B cell (primary cell): Measurements from ENCODE around the gene CD40. TPM values are rescaled to one million over a fixed set of nuclear protein-coding genes. Genes with fewer than 3 reads are reported as not detected.

ENCODE experiments used
- ATAC-seq: fragments of 200-7000 bp; cut with Tn5 transposase; one replicate; pipeline ENCODE4 v1.10.0; 2021; ENCODE audit warnings: low read depth, mild to moderate bottlenecking, moderate number of reproducible peaks, moderate library complexity
- CTCF ChIA-PET: fragments of 350-600 bp; sonication (Branson Sonifier 250); formaldehyde crosslinking; loops from one replicate; lab custom pipeline; 2021; ENCODE audit warnings: antibody characterized with exemption, inconsistent platforms; lab: Charles Lee
- POLR2A ChIA-PET: fragments of 350-600 bp; sonication (Branson Sonifier 250); formaldehyde crosslinking; loops from one replicate; lab custom pipeline; 2021; ENCODE audit warnings: antibody characterized with exemption; lab: Charles Lee
- DNase-seq: peaks from one replicate; pipeline ENCODE4 v3.0.0; 2013
- H2AFZ ChIP-seq: 2 replicates; pipeline ENCODE4 v1.6.1; 2012; ENCODE audit warnings: mild to moderate bottlenecking, low read depth, low read length; ENCODE audit not compliant: insufficient read depth, poor library complexity, severe bottlenecking
- H3K27ac ChIP-seq, 2 donors: 1 replicate in 1 of 2; 2 replicates in 1 of 2; pipeline ENCODE4 v1.5.1; 2012 to 2013; ENCODE audit warnings: low read length in 2 of 2, mild to moderate bottlenecking in 2 of 2, moderate library complexity in 1 of 2
- H3K27me3 ChIP-seq, 4 experiments: fragments of 200-600 bp in 1 of 4; sonication (generic) in 1 of 4; replicated peaks in 1 of 4; 1 replicate in 2 of 4; 2 replicates in 2 of 4; pipeline versions ENCODE4 v1.6.1 to v1.7.0; 2013 to 2016; ENCODE audit warnings: low read length in 3 of 4, mild to moderate bottlenecking in 2 of 4, mixed read lengths in 1 of 4, moderate library complexity in 1 of 4; ENCODE audit not compliant: insufficient read depth in 4 of 4, control insufficient read depth in 3 of 4; ENCODE audit errors: control extremely low read depth in 1 of 4
- H3K36me3 ChIP-seq, 2 experiments: replicated peaks in 1 of 2; 1 replicate in 1 of 2; 2 replicates in 1 of 2; pipeline versions ENCODE4 v1.6.1 to v1.7.1; 2013; ENCODE audit warnings: low read length in 1 of 2; ENCODE audit not compliant: insufficient read depth in 2 of 2, control insufficient read depth in 1 of 2; ENCODE audit errors: control extremely low read depth in 1 of 2, extremely low read depth in 1 of 2
- H3K4me1 ChIP-seq, 2 donors: fragments of 200-600 bp in 1 of 2; sonication (generic) in 1 of 2; 1 replicate in 1 of 2; 2 replicates in 1 of 2; pipeline versions ENCODE4 v1.5.1 to v1.6.1; 2013 to 2017; ENCODE audit warnings: low read length in 2 of 2; ENCODE audit not compliant: control insufficient read depth in 2 of 2, insufficient read depth in 2 of 2
- H3K4me2 ChIP-seq: replicated peaks from 2 replicates; pipeline ENCODE3; 2012; ENCODE audit warnings: mild to moderate bottlenecking, low read depth, low read length; ENCODE audit not compliant: poor library complexity, severe bottlenecking
- H3K4me3 ChIP-seq, 5 experiments: fragments of 200-600 bp in 1 of 5; sonication (generic) in 1 of 5; 1 replicate in 3 of 5; 2 replicates in 2 of 5; pipeline versions ENCODE4 v1.5.1 to v1.7.0; 2011 to 2016; ENCODE audit warnings: low read length in 4 of 5, mild to moderate bottlenecking in 4 of 5, low read depth in 2 of 5, control low read depth in 1 of 5, moderate library complexity in 1 of 5; ENCODE audit not compliant: insufficient read depth in 1 of 5; ENCODE audit errors: control extremely low read depth in 1 of 5, extremely low read depth in 1 of 5
- H3K79me2 ChIP-seq: fragments of 200-600 bp; sonication (generic); one replicate; pipeline ENCODE4 v1.6.0; 2016; ENCODE audit warnings: low read length; ENCODE audit not compliant: control insufficient read depth, insufficient read depth
- H3K9ac ChIP-seq: fragments of 200-600 bp; sonication (generic); 2 replicates; pipeline ENCODE4 v1.6.1; 2017; ENCODE audit warnings: mild to moderate bottlenecking, low read length, moderate library complexity
- H3K9me3 ChIP-seq, 3 donors: one replicate each; pipeline versions ENCODE4 v1.6.1 to v1.7.1; 2013; ENCODE audit warnings: low read length in 2 of 3; ENCODE audit not compliant: control insufficient read depth in 2 of 3, insufficient read depth in 1 of 3; ENCODE audit errors: control extremely low read depth in 1 of 3
- H4K20me1 ChIP-seq: 2 replicates; pipeline ENCODE4 v1.6.0; 2012; ENCODE audit warnings: mild to moderate bottlenecking, low read length; ENCODE audit not compliant: insufficient read depth, control insufficient read depth, poor library complexity, severe bottlenecking
- H3K27ac Mint-ChIP-seq: one replicate; pipeline ENCODE4 v1.8.0; 2021; ENCODE audit warnings: mixed read lengths
- H3K27me3 Mint-ChIP-seq: one replicate; pipeline ENCODE4 v1.8.0; 2021; ENCODE audit warnings: mixed read lengths
- H3K4me1 Mint-ChIP-seq: one replicate; pipeline ENCODE4 v1.8.0; 2021; ENCODE audit warnings: mixed read lengths
- H3K4me3 Mint-ChIP-seq: one replicate; pipeline ENCODE4 v1.8.0; 2021; ENCODE audit warnings: mixed read lengths
- H3K9me3 Mint-ChIP-seq: one replicate; pipeline ENCODE4 v1.8.0; 2022; ENCODE audit warnings: mixed read lengths; ENCODE audit not compliant: insufficient read depth
- CTCF ChIP-seq: fragments of 200-600 bp; IDR thresholded peaks from one replicate; pipeline ENCODE4 v1.8.0; 2022; ENCODE audit warnings: antibody characterized with exemption, mild to moderate bottlenecking
- EZH2 ChIP-seq: IDR thresholded peaks from 2 replicates; pipeline ENCODE4 v1.6.1; 2012; ENCODE audit warnings: borderline replicate concordance, low read depth, mild to moderate bottlenecking, moderate library complexity, low read length; ENCODE audit not compliant: insufficient read depth, poor library complexity, severe bottlenecking
- WGBS: methylation state at CpG from one replicate; pipeline ENCODE4 v1.1.5; 2013; ENCODE audit warnings: missing lambda C conversion rate; ENCODE audit not compliant: insufficient coverage; 5-methylcytosine and 5-hydroxymethylcytosine counted together
- intact Hi-C: fragments of 100-400 bp; cut with micrococcal nuclease; formaldehyde crosslinking; loops from one replicate; pipeline ENCODE4 v1.10.0; 2022
- polyA plus RNA-seq: library from polyadenylated mRNA; depleted of rRNA; stranded (reverse); fragments of >200 nt; gene quantifications from 2 replicates; pipeline ENCODE4 v1.2.3, GENCODE V29; 2012
- total RNA-seq, 2 donors: library from RNA; stranded (reverse); fragments of 120-200 nt in 1 of 2; gene quantifications; 1 replicate in 1 of 2; 2 replicates in 1 of 2; pipeline versions ENCODE4 v1.2.3 to v1.2.4, GENCODE V29; 2013 to 2022

Gene CD40
- total and polyA plus RNA-seq, 2 donors (not counting 1 experiment from before 2014, with no cell fraction given), result 210 to 215 TPM

- Histone ChIP-seq H3K27ac (no peak overlapping the region), H2AFZ (no peak overlapping the region), H3K9me3 (no peaks in the 10 kb centered on the region), H3K4me2 (no peak overlapping the region), H4K20me1 (no peaks in the 10 kb centered on the region), H3K79me2 (no peaks in the 10 kb centered on the region), H3K4me1 (peaks cover 12 to 20% of the 10 kb centered on the region in 2 donors), H3K4me3 (no peak overlapping the region), H3K27me3 (peaks cover 0 to 36% (median 18%) of the 10 kb centered on the region in 4 experiments), H3K9ac (no peak overlapping the region), H3K36me3 (no peaks in the 10 kb centered on the region)
- WGBS, result 81% methylated on average over 6 of the region's 8 CpGs
- Mint-ChIP-seq H3K27ac (no peak overlapping the region), H3K9me3 (no peaks in the 10 kb centered on the region), H3K27me3 (peaks cover 67% of the 10 kb centered on the region), H3K4me1 (peaks cover 27% of the 10 kb centered on the region), H3K4me3 (no peak overlapping the region)
- intact Hi-C loops, result no loop called here
- ChIA-PET CTCF (interaction anchor here (0.9 kb wide), 1 partner anchor 9 kb away, joined by 4 read pairs; no protein-coding TSS in a partner anchor), POLR2A (no interaction called here)
- no peak for ATAC-seq
- TF ChIP-seq CTCF (no peak), EZH2 (no peak)
- no peak for DNase-seq
Observed at GRCh38 chr20:46139266-46139889, 21.3 kb downstream of the CD40 start.

GRCh38 chr20:46139908-46140482 is 21.9 kb downstream of the CD40 start:
- no peak overlapping the region for H3K4me3 ChIP-seq
- H3K27me3 Mint-ChIP-seq, result peaks cover 70% of the 10 kb centered on the region
- CTCF ChIA-PET, result interaction anchor here (1.2 kb wide), 1 partner anchor 8 kb away, joined by 4 read pairs; no protein-coding TSS in a partner anchor
- H3K9me3 Mint-ChIP-seq, result no peaks in the 10 kb centered on the region
- intact Hi-C loops, result no loop called here
- H3K4me1 Mint-ChIP-seq, result peaks cover 27% of the 10 kb centered on the region
- H2AFZ ChIP-seq, result no peak overlapping the region
- DNase-seq, result no peak
- no peak overlapping the region for H3K4me3 Mint-ChIP-seq
- no peak overlapping the region for H3K27ac Mint-ChIP-seq
- H3K36me3 ChIP-seq, result no peaks in the 10 kb centered on the region
- TF ChIP-seq CTCF (no peak), EZH2 (no peak)
- H3K4me2 ChIP-seq, result no peak overlapping the region
- no peaks in the 10 kb centered on the region for H4K20me1 ChIP-seq
- ATAC-seq, result no peak
- whole genome bisulfite sequencing, result 77% methylated on average over 5 of the region's 5 CpGs
- H3K27me3 ChIP-seq, result peaks cover 0 to 39% (median 18%) of the 10 kb centered on the region in 4 experiments
- POLR2A ChIA-PET, result no interaction called here
- H3K9ac ChIP-seq, result no peak overlapping the region
- H3K9me3 ChIP-seq, result no peaks in the 10 kb centered on the region
- H3K27ac ChIP-seq, result no peak overlapping the region
- H3K79me2 ChIP-seq, result no peaks in the 10 kb centered on the region
- peaks cover 12 to 20% of the 10 kb centered on the region in 2 donors for H3K4me1 ChIP-seq
